GM21717 (cell line): ENCODE measurements around the gene ADAMTS12.

Experiments used
- ATAC-seq: cut with Tn5 transposase; IDR thresholded peaks from one replicate; pipeline ENCODE4 v1.9.1; 2021; ENCODE audit warnings: mild to moderate bottlenecking, moderate library complexity; ENCODE audit not compliant: unreplicated experiment

ADAMTS12 gene

DNA sequence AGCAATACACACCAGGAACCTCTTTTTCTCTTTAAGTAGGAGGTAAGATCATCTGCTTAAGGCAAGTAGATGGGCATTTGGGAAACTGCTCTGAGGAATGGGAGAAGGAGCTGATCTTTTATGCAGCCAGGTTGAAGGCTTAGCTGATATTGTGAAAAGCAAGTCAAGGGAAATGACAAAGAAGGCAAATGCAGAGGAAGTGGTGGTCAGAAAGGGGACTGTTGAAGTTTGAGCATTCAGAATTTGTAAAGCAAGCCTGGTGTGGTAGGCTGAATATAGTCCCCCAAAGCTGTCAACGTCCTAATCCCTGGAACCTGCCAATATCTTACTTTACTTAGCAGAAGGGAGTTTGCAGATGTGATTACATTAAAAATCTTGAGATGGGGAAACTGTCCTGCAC, 128.9 kb downstream of the ADAMTS12 start:
- no peak for ATAC-seq

GRCh38 chr5:33761139-33761538, 130.7 kb downstream of the ADAMTS12 start:
- ATAC-seq = no peak

- ATAC-seq = no peak
These were observed 133.1 kb downstream of the ADAMTS12 start for GRCh38 chr5:33758737-33759136.

GRCh38 chr5:33756491-33756890, 135.3 kb downstream of the ADAMTS12 start:
- no peak for ATAC-seq

DNA sequence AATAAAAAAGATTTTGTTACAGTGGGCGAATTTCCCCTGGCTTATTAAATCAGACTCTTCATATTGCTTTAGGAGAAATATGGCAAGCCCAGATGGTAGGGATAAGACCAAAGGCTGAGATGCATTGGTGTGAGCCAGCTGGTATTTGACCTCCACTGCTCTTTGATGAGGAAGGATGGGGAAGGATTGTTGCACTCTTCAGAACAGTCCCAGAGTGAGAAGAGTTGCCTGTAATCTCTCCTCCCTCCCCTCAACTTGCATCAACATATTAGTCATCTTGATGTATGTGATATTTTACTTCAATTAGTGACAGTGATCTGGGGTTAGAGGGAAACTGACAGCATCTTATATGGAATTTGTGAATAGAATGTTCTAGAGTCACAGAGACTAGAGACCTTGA, 136.6 kb downstream of the ADAMTS12 start:
- ATAC-seq = no peak

GRCh38 chr5:33753704-33754103, 138.1 kb downstream of the ADAMTS12 start:
- no peak for ATAC-seq

DNA sequence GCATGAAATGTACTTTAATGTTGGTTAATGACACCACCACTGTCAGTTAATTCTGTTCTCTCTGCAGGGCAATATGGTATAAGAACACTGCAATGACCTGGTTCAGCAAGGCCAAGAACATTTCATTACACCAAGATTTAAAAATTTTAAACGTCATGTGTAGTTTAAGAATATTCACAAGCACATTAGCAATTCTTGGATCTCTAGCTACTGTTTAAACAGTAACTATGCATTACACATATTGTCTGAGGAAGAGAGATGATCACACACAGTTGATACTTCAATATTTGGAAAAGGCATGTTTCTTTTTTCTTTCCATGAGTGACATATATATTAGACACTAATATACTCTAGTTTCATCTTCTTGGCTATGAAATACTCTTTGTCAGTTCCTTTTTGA, 143.0 kb downstream of the ADAMTS12 start:
- ATAC-seq = no peak

- no peak for ATAC-seq
These were observed 146.6 kb downstream of the ADAMTS12 start for GRCh38 chr5:33745101-33745770.

DNA sequence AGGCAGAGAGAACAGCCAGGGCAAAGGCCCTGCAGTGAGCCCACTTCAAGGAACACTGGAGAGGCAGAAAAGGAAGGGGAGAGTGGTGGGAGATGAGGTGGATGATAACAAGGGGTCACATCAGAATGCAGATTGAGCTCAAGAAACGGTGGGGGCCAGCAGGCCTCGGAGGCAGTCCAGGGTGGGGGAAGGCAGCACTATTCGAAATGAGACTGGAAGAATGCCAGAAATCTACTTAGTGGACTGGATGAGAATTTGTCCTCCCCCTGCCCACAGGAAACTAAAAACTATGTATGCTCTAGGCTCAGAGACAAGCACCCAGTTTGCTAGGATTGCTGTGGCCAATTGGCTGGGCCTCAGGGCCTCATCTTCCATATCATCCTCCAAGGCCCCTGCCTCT, 148.7 kb downstream of the ADAMTS12 start:
- ATAC-seq = no peak

- no peak for ATAC-seq
These were observed 149.6 kb downstream of the ADAMTS12 start for GRCh38 chr5:33742181-33742580.

DNA sequence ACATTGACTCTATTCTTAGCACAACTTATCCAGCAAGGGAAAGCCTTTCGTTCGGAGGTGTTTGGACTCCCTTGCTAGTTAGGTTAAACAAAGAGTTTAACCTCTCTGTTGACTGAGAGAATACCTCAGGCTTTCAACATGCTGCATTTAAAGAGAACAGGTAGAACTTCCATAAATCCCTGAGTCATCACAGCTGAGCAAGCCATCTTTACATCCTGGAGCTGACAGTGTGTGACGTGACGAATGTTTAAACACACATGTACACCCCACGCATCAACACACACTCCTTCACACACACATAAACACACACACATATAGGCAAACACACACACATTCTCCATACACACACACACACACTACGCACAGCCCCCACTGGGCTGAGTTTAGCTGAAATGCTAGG, 152.8 kb downstream of the ADAMTS12 start:
- ATAC-seq = no peak

- no peak for ATAC-seq
These were observed 153.7 kb downstream of the ADAMTS12 start for GRCh38 chr5:33738097-33738496.

DNA sequence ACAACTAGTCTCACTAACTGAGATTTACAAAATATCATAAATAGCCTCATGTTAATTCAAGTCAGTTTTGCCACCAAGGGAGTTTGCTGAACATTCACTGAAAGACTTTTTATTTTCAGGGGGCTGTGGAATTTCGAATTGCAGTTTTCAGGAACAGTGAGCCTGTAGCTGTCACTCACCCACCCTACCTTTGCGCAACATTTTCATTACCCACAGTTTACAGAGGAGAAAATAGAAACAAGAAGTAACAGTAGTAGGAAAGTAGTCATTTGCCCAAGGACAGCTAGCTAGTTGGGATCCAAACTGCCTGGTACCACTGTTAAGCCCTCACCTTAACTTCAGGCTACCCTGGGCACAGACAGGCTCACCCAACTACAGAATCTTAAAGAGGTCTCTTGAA, 154.1 kb downstream of the ADAMTS12 start:
- no peak for ATAC-seq

- no peak for ATAC-seq
These were observed 154.5 kb downstream of the ADAMTS12 start for GRCh38 chr5:33737284-33737683.

DNA sequence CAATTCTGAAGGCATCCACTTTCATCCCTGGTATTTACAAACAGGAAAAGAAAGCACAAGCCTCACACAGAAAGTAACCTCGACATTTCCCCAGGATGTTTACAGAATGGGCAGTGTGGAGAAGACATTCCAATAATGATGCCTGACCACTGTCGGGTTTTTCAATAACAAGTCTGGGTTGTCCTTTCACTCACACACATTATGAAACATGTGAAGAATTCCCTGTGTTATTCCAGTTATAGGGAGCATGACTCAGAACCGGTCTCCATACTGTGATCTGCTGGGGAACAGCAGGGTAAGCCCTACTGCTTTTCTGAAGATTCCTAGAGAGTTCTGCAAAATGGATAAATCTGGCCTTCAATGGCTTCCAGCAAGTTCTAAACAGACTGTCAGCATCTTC, 155.3 kb downstream of the ADAMTS12 start:
- no peak for ATAC-seq

DNA sequence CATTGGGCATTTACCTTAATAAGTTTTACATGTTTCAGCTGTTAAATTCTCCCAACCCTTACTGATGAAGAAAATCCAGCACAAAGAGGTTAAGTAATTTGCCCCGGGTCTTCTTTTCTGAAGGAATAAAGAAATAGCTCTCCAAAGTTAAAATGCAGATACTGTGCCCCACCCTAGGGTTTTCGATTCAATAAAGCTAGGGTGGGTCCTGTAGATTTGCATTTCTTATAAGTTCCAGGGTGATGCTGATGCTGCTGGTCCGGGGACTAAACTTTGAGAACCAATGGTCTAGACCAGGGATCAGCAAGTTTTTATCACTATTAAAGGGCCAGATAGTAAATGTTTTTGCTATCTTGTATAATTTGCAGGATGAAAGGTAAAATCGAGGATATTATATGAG, 156.7 kb downstream of the ADAMTS12 start:
- no peak for ATAC-seq

DNA sequence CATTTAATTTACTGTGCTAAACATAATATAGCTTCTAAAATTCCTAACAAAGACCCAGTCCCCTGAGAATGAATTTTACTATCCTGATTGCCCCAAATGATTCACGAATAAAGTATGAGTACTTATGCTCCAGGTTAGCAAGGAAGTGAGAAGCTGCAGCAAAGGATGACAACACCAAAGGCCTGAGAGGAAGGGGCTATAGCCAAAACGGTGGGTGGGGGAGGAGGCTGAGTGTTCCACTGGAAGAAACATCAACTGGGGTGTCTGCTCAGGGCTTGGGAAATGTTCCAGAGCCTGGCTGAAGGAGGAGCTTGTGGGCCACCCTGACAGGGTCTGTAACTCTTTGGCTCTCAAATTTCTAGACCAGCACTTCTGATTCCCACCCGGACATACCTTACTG, 157.3 kb downstream of the ADAMTS12 start:
- no peak for ATAC-seq

DNA sequence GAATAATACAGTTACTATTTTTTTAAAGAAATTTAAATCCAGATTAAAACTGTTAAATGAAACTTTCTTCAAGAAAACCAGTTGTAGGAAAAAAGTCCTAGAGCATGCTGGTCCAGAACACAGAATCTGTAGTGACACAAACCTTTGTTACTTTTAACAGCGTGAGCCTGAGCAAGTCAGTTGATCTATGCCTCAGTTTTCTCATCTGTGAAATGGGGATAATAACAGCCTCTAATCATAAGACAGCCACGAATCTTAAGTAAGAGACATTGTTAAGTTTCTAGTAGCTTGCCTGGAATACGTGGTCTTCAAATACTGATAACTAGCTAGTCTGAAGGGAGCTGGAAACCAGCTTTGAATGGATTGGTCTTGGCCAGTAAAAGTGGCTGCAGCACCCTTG, 158.6 kb downstream of the ADAMTS12 start:
- no peak for ATAC-seq

- no peak for ATAC-seq
These were observed 165.2 kb downstream of the ADAMTS12 start for GRCh38 chr5:33726422-33727165.

GRCh38 chr5:33725806-33726205, 166.0 kb downstream of the ADAMTS12 start:
- no peak for ATAC-seq

DNA sequence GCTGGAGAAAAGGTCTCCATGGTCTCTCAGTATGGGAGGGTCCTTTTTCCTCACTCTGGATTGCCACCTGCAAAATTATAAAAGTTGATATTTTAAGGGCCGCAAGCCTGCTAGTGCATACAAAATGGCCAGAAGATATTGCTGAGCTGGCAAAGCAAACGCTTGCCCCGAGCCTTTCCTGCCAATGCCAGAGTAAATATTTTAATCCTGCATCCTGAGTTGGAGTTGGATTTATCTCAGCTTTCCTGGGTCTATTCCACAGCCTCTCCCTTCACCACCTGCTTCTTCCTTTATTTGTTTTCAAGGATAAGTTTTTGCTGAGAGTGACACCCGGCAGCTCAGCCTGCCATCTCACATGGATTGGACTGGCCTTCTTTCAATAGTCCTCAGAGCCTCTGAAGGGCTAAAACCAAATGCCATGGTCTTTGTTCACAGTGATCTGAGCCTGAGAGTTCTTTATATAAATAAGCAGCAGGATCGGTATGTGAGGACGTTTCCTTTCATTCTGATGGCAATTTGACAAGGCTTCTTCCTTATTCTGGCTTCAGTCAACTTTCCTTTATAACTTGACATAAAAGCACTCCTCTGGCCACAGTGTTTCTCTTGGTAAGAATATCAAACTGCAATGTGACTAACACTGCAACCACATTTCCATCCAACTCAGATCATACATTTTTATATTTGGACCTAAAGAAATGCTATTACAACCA, 170.1 kb downstream of the ADAMTS12 start:
- ATAC-seq = no peak

DNA sequence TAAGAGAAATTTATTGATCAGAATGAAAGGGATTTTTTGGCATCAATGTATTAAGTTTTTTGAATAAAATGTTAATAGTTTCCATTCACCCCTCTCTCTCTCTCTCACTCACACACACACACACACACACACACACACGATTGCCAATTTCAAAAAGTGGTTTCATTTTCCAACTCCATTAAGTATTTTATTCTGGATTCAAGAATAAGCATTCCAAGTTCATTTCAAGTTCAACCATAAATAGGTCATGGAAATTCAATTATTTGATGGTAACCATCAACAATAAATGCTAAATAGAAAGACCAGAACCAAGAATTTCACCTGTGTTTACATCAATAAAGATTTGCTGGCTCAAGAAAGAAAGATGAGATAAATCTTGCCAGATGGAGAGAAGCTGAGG, 171.6 kb downstream of the ADAMTS12 start:
- no peak for ATAC-seq
